Suprapubic skin (tissue), 4 donors: ENCODE measurements around the gene LRP1B. TPM values are rescaled to one million over a fixed set of nuclear protein-coding genes. Genes with fewer than 3 reads are reported as not detected.

Experiments
- DNase-seq, 2 donors: peaks; one replicate each; pipeline ENCODE4 v3.0.0-alpha.2; 2019; ENCODE audit warnings: low spot score in 2 of 2
- H3K27ac ChIP-seq: fragments of 200-600 bp; sonication (generic); one replicate; pipeline ENCODE4 v1.5.1; 2019
- H3K27me3 ChIP-seq: fragments of 200-600 bp; sonication (generic); one replicate; pipeline ENCODE4 v1.5.1; 2019
- H3K36me3 ChIP-seq: fragments of 200-600 bp; sonication (generic); one replicate; pipeline ENCODE4 v1.5.1; 2019
- H3K4me1 ChIP-seq: fragments of 200-600 bp; sonication (generic); one replicate; pipeline ENCODE4 v1.5.1; 2019
- H3K4me3 ChIP-seq: fragments of 200-600 bp; sonication (generic); one replicate; pipeline ENCODE4 v1.5.1; 2019; ENCODE audit warnings: mild to moderate bottlenecking
- H3K9me3 ChIP-seq: fragments of 200-600 bp; sonication (generic); one replicate; pipeline ENCODE4 v1.5.1; 2019
- CTCF ChIP-seq, 2 donors: fragments of 200-600 bp in 1 of 2; fragments of 450-650 bp in 1 of 2; sonication (generic) in 1 of 2; IDR thresholded peaks; one replicate each; pipeline ENCODE4 v1.5.1; 2016 to 2019; ENCODE audit warnings: antibody characterized with exemption in 2 of 2, mild to moderate bottlenecking in 1 of 2, moderate library complexity in 1 of 2
- EP300 ChIP-seq: sonication (generic); formaldehyde crosslinking; IDR thresholded peaks from one replicate; pipeline ENCODE4 v1.6.1; 2017; ENCODE audit warnings: antibody characterized with exemption
- POLR2A ChIP-seq, 2 donors: fragments of 450-650 bp; IDR thresholded peaks; one replicate each; pipeline ENCODE4 v1.6.1; 2017; ENCODE audit warnings: antibody characterized with exemption in 2 of 2, mild to moderate bottlenecking in 2 of 2, moderate library complexity in 2 of 2
- POLR2AphosphoS5 ChIP-seq, 3 donors: sonication (generic); formaldehyde crosslinking; IDR thresholded peaks; one replicate each; pipeline ENCODE4 v1.6.1; 2017; ENCODE audit warnings: antibody characterized with exemption in 3 of 3
- WGBS: methylation state at CpG from one replicate; pipeline ENCODE4 v1.1.5; 2018; 5-methylcytosine and 5-hydroxymethylcytosine counted together
- total RNA-seq, 4 donors: library from RNA; depleted of rRNA; stranded (reverse); fragments of >200 nt; gene quantifications; one replicate each; pipeline ENCODE4 v1.1.0, GENCODE V29; 2016

LRP1B gene
- total RNA-seq, 4 donors from 2014 or later: 0.11 to 2.7 (median 1.3) TPM

DNA sequence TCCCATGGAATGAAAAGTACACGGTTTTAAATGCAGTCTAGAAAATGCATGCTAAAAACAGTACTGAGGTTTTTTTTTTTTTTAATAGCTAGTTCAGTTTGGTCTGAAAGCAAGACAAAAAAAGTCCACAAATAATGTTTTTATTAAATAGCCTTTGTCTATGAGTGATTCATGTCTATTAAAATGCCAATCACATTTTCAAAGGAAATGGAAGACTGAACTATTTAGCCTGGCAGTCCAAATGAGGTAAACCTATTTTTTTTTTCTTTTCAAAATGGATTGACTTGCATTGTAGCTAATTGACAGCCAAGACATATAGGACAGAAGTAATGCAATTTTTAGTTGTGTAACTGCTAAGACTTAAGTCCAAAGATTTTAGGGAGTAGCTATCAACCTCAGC is 90.3 kb downstream of the LRP1B start:
- H3K4me1 ChIP-seq: no peaks in the 10 kb centered on the region

GRCh38 chr2:142038826-142039225 is 92.0 kb downstream of the LRP1B start:
- Histone ChIP-seq H3K27me3 (no peaks in the 10 kb centered on the region), H3K27ac (no peak overlapping the region), H3K4me1 (no peaks in the 10 kb centered on the region), H3K9me3 (no peaks in the 10 kb centered on the region), H3K36me3 (no peaks in the 10 kb centered on the region), H3K4me3 (no peak overlapping the region)
- 92% methylated on average over 1 of the region's 1 CpG for WGBS
- no peak for DNase-seq
- no peak for TF ChIP-seq POLR2AphosphoS5 (IDR thresholded peaks at IDR 0.05)
- no peak for TF ChIP-seq POLR2A (IDR thresholded peaks at IDR 0.05)
- no peak for TF ChIP-seq CTCF (IDR thresholded peaks at IDR 0.05)
- TF ChIP-seq EP300: no peak

More for the DNA sequence above, 90.3 kb downstream of the LRP1B start:
- Histone ChIP-seq H3K27ac (no peak overlapping the region), H3K4me3 (no peak overlapping the region), H3K27me3 (no peaks in the 10 kb centered on the region), H3K9me3 (no peaks in the 10 kb centered on the region), H3K36me3 (no peaks in the 10 kb centered on the region)
- DNase-seq: no peak
- WGBS: 46% methylated on average over 1 of the region's 1 CpG
- TF ChIP-seq CTCF (IDR thresholded peaks at IDR 0.05): no peak
- TF ChIP-seq POLR2A (IDR thresholded peaks at IDR 0.05): no peak
- no peak for TF ChIP-seq POLR2AphosphoS5 (IDR thresholded peaks at IDR 0.05)
- TF ChIP-seq EP300: no peak

DNA sequence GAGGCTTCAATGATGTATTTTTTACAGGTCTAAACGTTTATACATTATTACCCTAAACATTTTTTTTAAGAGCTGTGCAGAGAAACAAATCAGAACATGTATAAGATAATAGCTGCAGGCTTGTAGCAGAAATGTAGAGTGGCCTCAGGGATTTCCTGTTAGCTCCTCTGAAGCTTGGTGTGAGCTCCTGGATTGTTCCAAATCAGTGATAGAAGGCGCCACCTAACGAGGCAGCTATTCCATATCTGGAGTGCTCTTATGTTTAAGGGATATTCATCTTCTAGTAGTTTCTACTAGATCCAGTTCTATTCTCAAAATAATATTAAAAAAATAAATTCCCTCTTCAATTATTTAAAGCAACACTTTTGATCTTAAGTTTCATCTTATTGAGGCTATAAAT is 93.1 kb downstream of the LRP1B start:
- no peaks in the 10 kb centered on the region for H3K27me3 ChIP-seq
- no peaks in the 10 kb centered on the region for H3K4me1 ChIP-seq
- H3K36me3 ChIP-seq: no peaks in the 10 kb centered on the region
- H3K9me3 ChIP-seq: no peaks in the 10 kb centered on the region
- no peak overlapping the region for H3K4me3 ChIP-seq
- no peak overlapping the region for H3K27ac ChIP-seq
- no peak for DNase-seq
- TF ChIP-seq POLR2AphosphoS5 (IDR thresholded peaks at IDR 0.05): no peak
- no peak for TF ChIP-seq POLR2A (IDR thresholded peaks at IDR 0.05)
- no peak for TF ChIP-seq EP300
- TF ChIP-seq CTCF (IDR thresholded peaks at IDR 0.05): no peak
- WGBS: 23% methylated on average over 3 of the region's 3 CpGs

DNA sequence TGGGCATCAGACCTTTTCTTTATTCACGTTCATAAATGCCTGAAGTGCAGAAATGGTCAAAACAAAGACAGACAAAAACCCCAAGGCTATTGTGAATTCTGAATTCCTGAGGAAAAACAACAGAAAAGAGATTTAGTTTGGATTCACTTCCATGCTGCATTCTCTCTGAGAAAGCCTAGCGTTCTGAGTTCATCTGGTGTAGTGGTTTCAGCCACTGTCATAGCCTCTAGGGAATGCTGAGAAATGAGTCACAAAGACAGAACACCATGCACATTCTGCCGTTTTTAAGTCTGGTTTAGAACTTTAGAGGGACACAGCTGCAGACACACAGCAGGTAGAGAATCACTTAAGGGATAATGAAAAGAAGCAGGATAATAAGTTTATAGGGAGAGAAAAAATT is 93.8 kb downstream of the LRP1B start:
- no peak overlapping the region for H3K4me3 ChIP-seq
- H3K27ac ChIP-seq: no peak overlapping the region
- H3K9me3 ChIP-seq: no peaks in the 10 kb centered on the region
- WGBS: 30% methylated on average over 3 of the region's 3 CpGs
- no peak for DNase-seq
- no peaks in the 10 kb centered on the region for H3K4me1 ChIP-seq
- TF ChIP-seq EP300 (no peak), POLR2AphosphoS5 (IDR thresholded peaks at IDR 0.05) (no peak), CTCF (IDR thresholded peaks at IDR 0.05) (no peak)
- H3K36me3 ChIP-seq: no peaks in the 10 kb centered on the region
- H3K27me3 ChIP-seq: no peaks in the 10 kb centered on the region

DNA sequence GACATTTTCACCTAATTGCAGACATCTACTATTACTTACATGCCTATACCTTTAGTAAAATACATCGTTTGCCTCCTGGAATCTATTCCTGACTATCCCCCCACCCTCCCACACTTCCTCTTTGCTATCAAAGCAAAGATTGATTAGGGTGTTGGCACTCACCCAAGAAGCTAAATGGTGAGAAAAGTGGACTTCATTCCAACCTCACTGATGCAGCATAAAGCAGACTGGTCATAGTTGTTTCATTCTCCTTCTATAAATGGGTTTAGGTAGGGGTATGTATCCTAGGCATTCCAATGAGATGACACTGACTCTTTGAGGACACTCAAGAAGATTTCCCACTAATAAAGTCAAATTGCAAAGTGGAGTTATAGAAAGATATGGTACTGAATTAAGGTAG is 97.4 kb downstream of the LRP1B start:
- Histone ChIP-seq H3K27ac (no peak overlapping the region), H3K36me3 (no peaks in the 10 kb centered on the region), H3K27me3 (no peaks in the 10 kb centered on the region), H3K4me3 (no peak overlapping the region), H3K9me3 (no peaks in the 10 kb centered on the region), H3K4me1 (no peaks in the 10 kb centered on the region)
- DNase-seq: no peak
- TF ChIP-seq POLR2AphosphoS5 (IDR thresholded peaks at IDR 0.05) (no peak), POLR2A (IDR thresholded peaks at IDR 0.05) (no peak), EP300 (no peak), CTCF (IDR thresholded peaks at IDR 0.05) (no peak)
- WGBS: 42% methylated on average over 1 of the region's 1 CpG
